ENCODE measurements around the gene SPANXA1.
"Not testable (repeated sequence)": the region's sequence is repeated elsewhere in the genome, so short reads cannot be mapped to it uniquely, and the experiment has no call there.

Gene SPANXA1, protein sequence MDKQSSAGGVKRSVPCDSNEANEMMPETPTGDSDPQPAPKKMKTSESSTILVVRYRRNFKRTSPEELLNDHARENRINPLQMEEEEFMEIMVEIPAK

DNA sequence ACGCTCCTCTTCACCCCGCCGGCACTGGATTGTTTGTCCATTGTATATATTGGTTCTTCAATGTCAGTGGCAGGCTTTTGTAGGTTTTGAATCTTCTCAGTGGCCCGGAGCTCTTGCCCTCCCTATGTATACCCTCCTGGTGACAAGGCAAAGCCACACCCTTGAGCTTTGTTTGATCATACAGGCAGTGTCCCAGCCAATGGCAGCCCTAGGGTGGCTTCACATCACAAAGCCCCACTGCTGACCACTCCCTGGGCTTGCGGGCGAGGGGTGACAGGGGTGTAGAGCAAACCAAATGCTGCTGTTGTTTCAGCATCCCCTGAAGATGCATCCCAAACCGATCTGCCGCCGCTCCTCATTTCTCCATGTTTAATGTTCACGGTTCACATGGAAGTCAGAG, at the start of gene SPANXA1:
Gene SPANXA1, minus strand, starts transcription at position 101 of the 400 bp plus-strand sequence. Its CDS starts 60 bp downstream, at position 41.
- not testable (repeated sequence) for DNase-seq (ENCODE audit: low read depth); H3K4me3 ChIP-seq (ENCODE audit: low read depth, low read length)

DNA sequence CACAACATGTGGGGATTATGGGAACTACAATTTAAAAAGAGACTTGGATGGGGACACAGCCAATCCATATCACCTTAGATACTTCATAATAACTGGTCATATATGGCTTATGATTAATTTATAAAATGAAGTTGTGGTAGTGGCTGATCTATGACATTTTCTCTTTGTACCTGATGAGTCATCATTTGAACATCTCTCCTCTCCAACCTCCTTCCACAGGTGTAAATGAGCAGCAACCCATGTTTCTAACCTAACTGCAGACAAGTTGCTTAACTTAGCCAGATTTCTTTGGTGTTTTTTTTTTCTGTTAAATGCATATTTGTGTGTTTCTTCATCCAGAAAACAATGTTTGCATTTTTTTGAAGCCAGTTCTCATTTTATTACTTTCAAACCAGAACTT, 47.6 kb upstream of the SPANXA1 start:
- TF ChIP-seq, protein P1, sequence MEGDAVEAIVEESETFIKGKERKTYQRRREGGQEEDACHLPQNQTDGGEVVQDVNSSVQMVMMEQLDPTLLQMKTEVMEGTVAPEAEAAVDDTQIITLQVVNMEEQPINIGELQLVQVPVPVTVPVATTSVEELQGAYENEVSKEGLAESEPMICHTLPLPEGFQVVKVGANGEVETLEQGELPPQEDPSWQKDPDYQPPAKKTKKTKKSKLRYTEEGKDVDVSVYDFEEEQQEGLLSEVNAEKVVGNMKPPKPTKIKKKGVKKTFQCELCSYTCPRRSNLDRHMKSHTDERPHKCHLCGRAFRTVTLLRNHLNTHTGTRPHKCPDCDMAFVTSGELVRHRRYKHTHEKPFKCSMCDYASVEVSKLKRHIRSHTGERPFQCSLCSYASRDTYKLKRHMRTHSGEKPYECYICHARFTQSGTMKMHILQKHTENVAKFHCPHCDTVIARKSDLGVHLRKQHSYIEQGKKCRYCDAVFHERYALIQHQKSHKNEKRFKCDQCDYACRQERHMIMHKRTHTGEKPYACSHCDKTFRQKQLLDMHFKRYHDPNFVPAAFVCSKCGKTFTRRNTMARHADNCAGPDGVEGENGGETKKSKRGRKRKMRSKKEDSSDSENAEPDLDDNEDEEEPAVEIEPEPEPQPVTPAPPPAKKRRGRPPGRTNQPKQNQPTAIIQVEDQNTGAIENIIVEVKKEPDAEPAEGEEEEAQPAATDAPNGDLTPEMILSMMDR (conservative IDR thresholded peaks at IDR 0.05; ENCODE audit: low read depth, low read length): no peak
- no peak overlapping the region for H3K4me3 ChIP-seq (ENCODE audit: low read depth, low read length)
- DNase-seq (ENCODE audit: low read depth): no peak

DNA sequence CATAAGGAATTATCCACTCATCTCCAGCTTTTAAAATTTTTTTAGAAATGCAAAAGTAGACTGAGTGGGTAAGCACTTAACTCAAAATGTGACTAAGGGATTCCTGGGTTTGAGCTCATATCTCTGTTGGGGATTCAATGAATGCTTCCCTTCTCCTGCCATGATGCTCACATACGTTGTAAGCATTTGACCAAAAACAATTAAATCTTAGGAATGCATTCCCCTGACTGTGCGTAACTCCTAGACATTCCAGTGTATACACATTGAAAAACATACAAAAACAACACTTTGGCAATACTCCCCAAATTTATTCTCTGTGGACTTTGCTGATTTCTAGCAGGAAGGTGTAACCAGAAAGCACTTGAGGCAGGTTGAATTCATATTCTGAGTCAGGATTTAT, 34.8 kb upstream of the SPANXA1 start:
- no peak overlapping the region for H3K4me3 ChIP-seq (ENCODE audit: low read depth, low read length)
- DNase-seq (ENCODE audit: low read depth): peak; percentile 3
- TF ChIP-seq, protein P1 (conservative IDR thresholded peaks at IDR 0.05; ENCODE audit: low read depth, low read length): no peak

- no peak for DNase-seq (ENCODE audit: low read depth)
- TF ChIP-seq, protein P1 (conservative IDR thresholded peaks at IDR 0.05; ENCODE audit: low read depth, low read length): no peak
- H3K4me3 ChIP-seq (ENCODE audit: low read depth, low read length): no peak overlapping the region
Measured at GRCh38 chrX:141609111-141609510, 24.6 kb upstream of the SPANXA1 start.

DNA sequence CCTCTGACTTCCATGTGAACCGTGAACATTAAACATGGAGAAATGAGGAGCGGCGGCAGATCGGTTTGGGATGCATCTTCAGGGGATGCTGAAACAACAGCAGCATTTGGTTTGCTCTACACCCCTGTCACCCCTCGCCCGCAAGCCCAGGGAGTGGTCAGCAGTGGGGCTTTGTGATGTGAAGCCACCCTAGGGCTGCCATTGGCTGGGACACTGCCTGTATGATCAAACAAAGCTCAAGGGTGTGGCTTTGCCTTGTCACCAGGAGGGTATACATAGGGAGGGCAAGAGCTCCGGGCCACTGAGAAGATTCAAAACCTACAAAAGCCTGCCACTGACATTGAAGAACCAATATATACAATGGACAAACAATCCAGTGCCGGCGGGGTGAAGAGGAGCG, 4.9 kb upstream of the SPANXA1 start, which contains the start of gene SPANXA2:
Gene SPANXA2, plus strand, starts transcription at position 301 of the 400 bp plus-strand sequence. Its CDS starts 60 bp downstream, at position 361.
- not testable (repeated sequence) for H3K4me3 ChIP-seq (ENCODE audit: low read depth, low read length); DNase-seq (ENCODE audit: low read depth)

DNA sequence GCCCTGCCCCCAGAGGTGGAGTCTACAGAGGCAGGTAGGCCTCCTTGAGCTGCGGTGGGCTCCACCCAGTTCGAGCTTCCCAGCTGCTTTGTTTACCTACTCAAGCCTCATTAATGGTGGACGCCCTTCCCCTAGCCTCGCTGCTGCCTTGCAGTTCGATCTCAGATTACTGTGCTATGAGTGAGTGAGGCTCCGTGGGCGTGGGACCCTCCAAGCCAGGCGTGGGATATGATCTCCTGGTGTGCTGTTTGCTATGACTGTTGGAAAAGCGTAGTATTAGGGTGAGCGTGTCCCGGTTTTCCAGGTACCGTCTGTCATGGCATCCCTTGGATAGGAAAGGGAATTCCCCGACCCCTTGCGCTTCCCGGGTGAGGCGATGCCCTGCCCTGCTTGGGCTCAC, 42.0 kb downstream of the SPANXA1 start:
- not testable (repeated sequence) for DNase-seq (ENCODE audit: low read depth); H3K4me3 ChIP-seq (ENCODE audit: low read depth, low read length)
